Glomerular visceral epithelial cell (primary cell): ENCODE measurements around the gene ZNF532.
"Not testable (repeated sequence)": the region's sequence is repeated elsewhere in the genome, so short reads cannot be mapped to it uniquely, and the experiment has no call there.

ENCODE experiments used
- DNase-seq: peaks from one replicate; pipeline ENCODE4 v3.0.0-alpha.2; 2016; ENCODE audit errors: extremely low spot score

Gene ZNF532

GRCh38 chr18:59008302-59008974 lies 143.8 kb downstream of the ZNF532 start:
- DNase-seq: peak; percentile 68

GRCh38 chr18:59009846-59010245 lies 145.2 kb downstream of the ZNF532 start:
- DNase-seq: no peak

DNA sequence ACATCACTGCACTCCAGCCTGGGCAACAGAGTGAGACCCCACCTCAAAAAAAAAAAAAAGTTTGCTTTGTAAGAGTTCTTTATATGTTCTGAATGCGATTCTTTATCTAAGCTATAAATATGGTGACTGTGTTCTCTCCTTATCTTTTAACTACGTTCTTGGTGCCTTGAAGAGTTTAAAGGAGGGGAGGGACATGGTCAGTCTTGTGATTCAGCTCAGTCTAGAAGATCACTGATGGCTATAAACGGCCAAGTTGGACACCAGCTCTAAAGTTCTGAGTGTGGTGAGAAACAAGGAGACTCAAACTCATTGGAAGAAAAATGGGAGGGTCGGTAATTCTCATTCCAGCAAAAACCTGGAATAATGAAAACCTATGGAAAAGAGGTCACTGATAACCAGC lies 146.6 kb downstream of the ZNF532 start:
- no peak for DNase-seq

- no peak for DNase-seq
Observed at GRCh38 chr18:59011786-59012185, 147.1 kb downstream of the ZNF532 start.

DNA sequence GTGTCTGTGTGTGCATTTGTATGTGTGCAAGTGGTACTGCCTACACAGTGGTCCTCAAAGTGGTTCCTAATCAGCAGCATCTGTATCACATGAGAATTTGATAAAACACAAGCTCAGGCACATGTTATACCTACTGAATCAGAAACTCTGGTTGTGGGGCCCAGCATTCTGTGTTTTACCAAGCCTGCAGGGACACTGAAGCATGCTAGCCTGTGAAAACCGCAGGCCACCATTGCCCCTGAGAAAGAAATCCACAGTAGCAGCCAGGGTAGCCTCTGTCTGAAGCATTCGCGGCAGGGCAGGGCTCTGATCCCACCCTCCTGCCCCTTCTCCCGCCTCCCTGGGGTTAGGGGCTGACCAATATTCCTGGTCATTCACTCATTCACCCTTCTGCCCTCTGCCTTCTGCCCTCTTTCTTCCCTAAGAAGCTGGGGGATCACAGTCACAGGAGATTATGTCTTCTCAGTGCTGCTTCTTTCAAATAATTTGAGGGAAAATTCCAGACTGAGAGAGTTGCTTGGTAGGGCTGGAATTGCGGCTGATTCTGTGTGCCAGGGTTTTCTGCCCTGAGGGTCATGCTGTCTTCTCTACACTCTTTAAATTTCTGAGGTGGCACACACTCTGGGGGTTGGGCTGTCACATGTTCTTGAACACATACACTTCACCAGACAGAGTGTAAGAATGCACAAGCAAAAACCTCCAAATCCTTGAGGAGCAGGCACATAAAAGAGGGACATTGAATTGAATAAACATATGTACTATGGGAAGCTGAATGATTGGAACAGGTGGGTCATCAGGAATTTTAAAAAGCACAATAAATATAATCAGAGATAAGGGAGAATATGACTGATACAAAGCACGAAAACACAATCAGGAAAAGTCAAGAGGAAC lies 148.4 kb downstream of the ZNF532 start:
- no peak for DNase-seq

GRCh38 chr18:59013744-59014143 lies 149.1 kb downstream of the ZNF532 start:
- no peak for DNase-seq

GRCh38 chr18:59015531-59016152 lies 151.0 kb downstream of the ZNF532 start:
- DNase-seq: no peak

DNA sequence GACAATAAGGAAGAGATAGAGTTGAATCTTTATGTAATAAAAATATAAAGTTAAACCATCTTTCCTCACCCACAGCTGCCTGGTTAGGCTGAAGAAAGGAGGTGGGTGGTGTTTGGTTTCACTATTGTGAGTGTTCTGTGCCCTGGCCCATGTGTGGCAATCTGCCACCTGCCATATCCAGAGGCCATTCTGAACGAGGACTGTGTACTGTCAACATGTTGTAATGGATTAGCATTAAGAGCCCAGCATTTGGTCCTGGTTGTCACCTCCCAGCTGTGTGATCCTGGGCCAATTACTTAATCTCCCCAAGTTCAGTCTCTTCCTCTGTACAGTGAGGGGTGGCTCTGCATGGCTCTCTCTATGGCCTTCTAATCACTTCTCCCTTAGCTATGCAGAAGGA lies 156.8 kb downstream of the ZNF532 start:
- DNase-seq: no peak

DNA sequence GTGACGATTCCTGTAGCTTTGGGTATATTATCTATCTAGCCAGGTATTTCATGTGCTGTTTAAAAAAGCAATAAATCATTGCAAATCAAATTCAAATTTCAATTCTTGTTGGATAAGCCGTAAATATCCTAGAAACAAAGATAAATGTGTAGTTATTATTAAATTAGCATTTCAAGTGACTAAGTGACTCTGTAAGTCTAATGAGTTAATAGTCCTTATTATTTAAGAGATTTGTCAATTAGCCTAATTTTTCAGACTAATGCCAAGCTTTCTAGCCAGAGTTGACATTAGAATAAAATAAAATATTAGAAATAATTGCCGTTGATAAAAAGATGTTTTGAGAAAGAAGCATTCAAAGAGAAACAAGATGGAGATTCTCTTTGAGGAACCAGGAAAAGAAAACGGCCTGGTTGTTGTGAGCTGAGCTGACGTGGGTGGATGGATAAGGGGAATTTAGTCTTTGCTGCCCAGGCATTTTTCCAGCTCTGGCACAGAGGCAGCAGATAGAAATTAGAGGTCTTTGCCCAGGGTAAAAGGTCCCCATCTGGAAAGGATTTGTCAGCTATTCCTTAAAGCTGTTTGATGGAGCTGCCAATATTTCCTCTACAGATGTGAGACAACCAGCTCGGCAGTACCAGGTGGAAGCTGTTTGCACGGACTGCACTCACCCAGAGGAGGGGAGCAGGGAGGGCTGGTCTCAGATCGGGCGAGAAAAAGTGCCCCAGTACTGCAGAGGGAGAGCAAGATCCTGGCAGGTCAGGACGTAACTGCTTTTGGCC lies 157.7 kb downstream of the ZNF532 start:
- DNase-seq: peak; percentile 49

DNA sequence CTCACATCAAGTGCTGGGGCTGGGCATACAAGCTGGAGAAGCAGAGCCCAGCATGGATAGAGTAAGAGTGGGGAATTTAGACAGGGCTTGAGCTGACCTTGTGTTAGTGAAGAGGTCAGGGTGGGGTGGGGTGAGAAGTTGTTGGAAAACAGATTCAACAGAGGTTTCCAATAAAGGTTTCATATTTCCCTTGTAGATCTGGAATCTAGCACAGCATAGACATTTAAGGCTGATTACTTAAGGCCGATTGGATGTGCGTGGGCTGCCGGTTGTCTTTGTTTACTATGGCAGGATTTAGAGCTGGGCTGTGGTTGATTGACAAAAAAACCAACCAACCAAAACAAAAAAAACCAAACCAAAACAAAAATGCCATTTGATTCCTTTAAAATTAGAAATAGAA lies 160.2 kb downstream of the ZNF532 start:
- DNase-seq: no peak

GRCh38 chr18:59025532-59025931 lies 160.9 kb downstream of the ZNF532 start:
- not testable (repeated sequence) for DNase-seq

DNA sequence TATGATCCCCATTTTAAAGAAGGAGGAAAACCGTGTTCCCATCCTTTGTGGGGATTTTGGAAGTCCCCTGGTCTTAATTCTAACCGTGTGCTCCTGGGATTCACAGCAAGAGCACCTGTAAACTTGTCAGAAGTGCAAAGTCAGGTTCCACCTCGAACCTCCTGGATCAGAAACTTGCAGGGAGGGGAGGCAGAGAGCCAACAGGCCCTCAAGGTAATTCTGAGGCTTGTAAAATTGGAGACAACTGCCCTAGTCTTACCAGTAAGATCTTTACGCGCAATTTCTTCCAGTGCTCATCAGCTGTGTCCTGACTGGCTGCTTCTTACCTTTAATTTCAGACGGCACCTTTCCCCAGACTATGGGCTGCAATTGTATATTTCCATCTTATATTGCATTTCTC lies 161.7 kb downstream of the ZNF532 start:
- no peak for DNase-seq

DNA sequence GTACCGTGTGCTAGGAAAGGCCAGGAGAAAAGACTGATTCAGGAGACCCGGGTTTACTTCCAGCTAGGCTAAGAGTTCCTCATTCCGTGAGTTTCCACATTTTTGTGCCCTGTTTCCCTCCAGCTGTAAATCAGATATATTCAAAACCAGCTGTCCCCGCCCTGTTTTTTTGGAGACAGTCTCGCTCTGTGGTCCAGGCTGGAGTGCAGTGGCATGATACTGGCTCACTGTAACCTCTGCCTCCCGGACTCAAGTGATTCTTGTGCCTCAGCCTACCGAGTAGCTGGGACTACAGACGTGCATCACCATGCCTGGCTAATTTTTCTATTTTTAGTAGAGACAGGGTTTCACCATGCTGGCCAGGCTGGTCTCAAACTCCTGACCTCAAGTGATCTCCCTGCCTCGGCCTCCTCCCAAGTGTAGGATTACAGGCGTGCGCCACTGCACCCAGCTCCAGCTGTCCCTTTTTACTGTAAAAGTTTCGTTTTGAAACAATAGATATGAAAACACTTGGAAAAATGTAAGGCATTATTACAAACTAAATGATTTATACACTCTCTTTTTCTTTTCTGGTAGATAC lies 162.2 kb downstream of the ZNF532 start:
- no peak for DNase-seq

DNA sequence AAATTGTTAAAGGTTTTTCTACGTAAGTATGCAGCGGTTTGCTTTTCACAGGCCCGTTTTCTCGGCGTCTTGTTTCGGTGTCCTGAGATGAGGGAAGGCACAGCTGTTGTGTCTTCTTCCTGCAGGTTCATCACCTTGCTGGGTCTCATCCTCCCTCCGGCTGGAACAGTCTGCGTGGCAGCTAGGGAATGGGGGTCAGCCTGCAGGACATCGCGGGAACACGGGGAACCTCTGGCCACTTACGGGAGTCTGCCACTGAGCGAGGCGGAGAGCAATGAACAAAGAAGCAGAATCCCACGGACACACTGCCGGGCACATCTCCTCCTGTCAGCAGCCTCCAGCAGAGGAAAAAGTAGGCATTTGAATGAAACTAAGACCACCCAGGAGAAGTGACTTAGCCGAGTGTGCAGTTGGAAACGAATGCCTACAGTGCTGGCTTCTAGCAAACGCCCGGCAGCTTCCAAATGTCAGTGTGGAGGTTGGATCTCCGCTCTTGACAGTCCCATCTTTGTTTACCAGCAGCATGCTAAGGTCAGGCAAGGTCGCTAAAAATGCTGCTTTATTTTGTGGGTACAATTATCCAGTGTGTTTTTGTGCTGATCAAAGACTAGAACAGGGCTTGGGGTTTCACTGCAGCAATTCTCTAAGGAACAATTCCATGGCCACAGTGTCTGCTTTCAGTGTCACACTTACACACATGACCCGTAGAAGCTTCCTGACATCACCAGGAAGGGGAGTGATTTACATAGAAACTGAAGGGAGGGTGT lies 165.2 kb downstream of the ZNF532 start:
- no peak for DNase-seq

DNA sequence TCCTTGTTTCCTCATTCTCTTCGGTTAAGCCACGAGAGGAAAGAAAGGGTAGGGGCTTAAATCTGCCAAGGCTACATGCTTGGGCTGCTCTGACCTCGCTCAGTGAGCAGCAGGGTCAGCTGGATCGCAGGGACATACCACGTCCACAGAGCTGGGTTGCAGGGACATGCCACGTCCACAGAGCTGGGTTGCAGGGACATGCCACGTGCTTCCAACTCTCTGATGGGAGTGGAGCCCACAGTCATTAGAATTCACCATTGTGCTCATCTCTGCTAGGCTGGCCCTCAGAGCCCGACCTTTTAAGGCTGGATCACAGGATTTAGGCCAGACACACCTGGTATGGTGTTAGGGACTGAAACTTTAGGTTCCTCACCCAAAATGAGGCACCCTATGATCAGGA lies 167.6 kb downstream of the ZNF532 start:
- no peak for DNase-seq

GRCh38 chr18:59033359-59033758 lies 168.7 kb downstream of the ZNF532 start:
- no peak for DNase-seq

GRCh38 chr18:59033974-59034373 lies 169.3 kb downstream of the ZNF532 start:
- DNase-seq: no peak

DNA sequence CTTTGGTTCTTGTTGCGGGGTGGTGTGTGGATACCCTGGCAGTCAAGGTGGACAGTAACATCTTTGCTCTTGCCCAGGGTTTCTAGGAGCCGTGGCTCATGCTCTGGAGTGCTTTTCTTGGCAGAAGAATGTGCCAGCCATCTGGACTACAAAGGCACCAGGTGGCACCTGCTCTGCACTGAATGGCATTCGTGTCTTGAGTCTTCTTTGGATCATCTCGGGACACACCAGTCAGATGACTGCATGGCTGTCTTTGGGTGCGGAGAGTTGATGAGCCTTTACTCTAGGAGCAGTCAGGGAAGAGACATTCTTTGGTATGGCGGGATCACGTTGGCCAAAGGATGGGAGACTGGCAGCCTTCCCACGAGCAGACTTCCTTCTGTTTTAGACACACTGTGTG lies 170.9 kb downstream of the ZNF532 start:
- no peak for DNase-seq
